ENCODE measurements around the gene PLIN3. TPM values are rescaled to one million over a fixed set of nuclear protein-coding genes. Genes with fewer than 3 reads are reported as not detected.

PLIN3 gene
- total and polyA plus RNA-seq, 9 of the 15 experiments (the other 6 are each of a cell fraction or from before 2014, with no cell fraction given), result 7.5 to 75.6 (median 43.1) TPM

- TF ChIP-seq, protein P1, sequence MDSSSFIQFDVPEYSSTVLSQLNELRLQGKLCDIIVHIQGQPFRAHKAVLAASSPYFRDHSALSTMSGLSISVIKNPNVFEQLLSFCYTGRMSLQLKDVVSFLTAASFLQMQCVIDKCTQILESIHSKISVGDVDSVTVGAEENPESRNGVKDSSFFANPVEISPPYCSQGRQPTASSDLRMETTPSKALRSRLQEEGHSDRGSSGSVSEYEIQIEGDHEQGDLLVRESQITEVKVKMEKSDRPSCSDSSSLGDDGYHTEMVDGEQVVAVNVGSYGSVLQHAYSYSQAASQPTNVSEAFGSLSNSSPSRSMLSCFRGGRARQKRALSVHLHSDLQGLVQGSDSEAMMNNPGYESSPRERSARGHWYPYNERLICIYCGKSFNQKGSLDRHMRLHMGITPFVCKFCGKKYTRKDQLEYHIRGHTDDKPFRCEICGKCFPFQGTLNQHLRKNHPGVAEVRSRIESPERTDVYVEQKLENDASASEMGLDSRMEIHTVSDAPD (CRISPR knock-in tag; IDR thresholded peaks at IDR 0.05), result no peak
- TF ChIP-seq NFRKB (IDR thresholded peaks at IDR 0.05; ENCODE audit: low read depth), result peak; percentile 98
- TF ChIP-seq, protein P2, sequence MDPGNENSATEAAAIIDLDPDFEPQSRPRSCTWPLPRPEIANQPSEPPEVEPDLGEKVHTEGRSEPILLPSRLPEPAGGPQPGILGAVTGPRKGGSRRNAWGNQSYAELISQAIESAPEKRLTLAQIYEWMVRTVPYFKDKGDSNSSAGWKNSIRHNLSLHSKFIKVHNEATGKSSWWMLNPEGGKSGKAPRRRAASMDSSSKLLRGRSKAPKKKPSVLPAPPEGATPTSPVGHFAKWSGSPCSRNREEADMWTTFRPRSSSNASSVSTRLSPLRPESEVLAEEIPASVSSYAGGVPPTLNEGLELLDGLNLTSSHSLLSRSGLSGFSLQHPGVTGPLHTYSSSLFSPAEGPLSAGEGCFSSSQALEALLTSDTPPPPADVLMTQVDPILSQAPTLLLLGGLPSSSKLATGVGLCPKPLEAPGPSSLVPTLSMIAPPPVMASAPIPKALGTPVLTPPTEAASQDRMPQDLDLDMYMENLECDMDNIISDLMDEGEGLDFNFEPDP (CRISPR knock-in tag; IDR thresholded peaks at IDR 0.05), result no peak
- no peak for TF ChIP-seq CBFA2T2 (conservative IDR thresholded peaks at IDR 0.05)
- no peak for TF ChIP-seq TCF7L2 (IDR thresholded peaks at IDR 0.05; ENCODE audit: low read depth, low read length)
- no peak for TF ChIP-seq CEBPB (tag; IDR thresholded peaks at IDR 0.05)
- peak; percentile 75 to 88 for TF ChIP-seq MAZ (CRISPR knock-in tag; conservative IDR thresholded peaks at IDR 0.05 in 1 of 2, IDR thresholded peaks at IDR 0.05 in 1 of 2)
- no peak for TF ChIP-seq HLTF (IDR thresholded peaks at IDR 0.05)
- TF ChIP-seq ZNF140 (CRISPR knock-in tag; IDR thresholded peaks at IDR 0.05), result no peak
- no peak for TF ChIP-seq ZNF3 (CRISPR knock-in tag; IDR thresholded peaks at IDR 0.05)
- TF ChIP-seq PHTF2 (CRISPR knock-in tag; IDR thresholded peaks at IDR 0.05), result 0 out of 2 replicates have a peak, but pooled peaks have one; percentile 63
- no peak for TF ChIP-seq ARID1B (IDR thresholded peaks at IDR 0.05)
- TF ChIP-seq, protein P3, sequence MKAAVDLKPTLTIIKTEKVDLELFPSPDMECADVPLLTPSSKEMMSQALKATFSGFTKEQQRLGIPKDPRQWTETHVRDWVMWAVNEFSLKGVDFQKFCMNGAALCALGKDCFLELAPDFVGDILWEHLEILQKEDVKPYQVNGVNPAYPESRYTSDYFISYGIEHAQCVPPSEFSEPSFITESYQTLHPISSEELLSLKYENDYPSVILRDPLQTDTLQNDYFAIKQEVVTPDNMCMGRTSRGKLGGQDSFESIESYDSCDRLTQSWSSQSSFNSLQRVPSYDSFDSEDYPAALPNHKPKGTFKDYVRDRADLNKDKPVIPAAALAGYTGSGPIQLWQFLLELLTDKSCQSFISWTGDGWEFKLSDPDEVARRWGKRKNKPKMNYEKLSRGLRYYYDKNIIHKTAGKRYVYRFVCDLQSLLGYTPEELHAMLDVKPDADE (conservative IDR thresholded peaks at IDR 0.05; ENCODE audit: control insufficient read depth, low read depth, low read length), result peak; percentile 100
- no peak for TF ChIP-seq NCOA2 (IDR thresholded peaks at IDR 0.05; ENCODE audit: partially characterized antibody in 2 of 2)
- TF ChIP-seq ASH1L (IDR thresholded peaks at IDR 0.05; ENCODE audit: borderline replicate concordance, low read depth, partially characterized antibody), result peak; percentile 91
- no peak for TF ChIP-seq ZNF121 (CRISPR knock-in tag; conservative IDR thresholded peaks at IDR 0.05)
- TF ChIP-seq ZFP30 (CRISPR knock-in tag; IDR thresholded peaks at IDR 0.05; ENCODE audit: borderline replicate concordance), result no peak
- no peak for TF ChIP-seq POLR2AphosphoS2 (IDR thresholded peaks at IDR 0.05; ENCODE audit: low read length)
- TF ChIP-seq DDX20 (tag; IDR thresholded peaks at IDR 0.05; ENCODE audit: low read depth), result peak; percentile 63; the same call in 1 of the 2 replicates
- TF ChIP-seq ZNF133 (CRISPR knock-in tag; IDR thresholded peaks at IDR 0.05), result no peak
- TF ChIP-seq NR2F6 (CRISPR knock-in tag; IDR thresholded peaks at IDR 0.05), result no peak
- no peak for TF ChIP-seq BRD9 (IDR thresholded peaks at IDR 0.05; ENCODE audit: low read depth, partially characterized antibody)
- no peak for TF ChIP-seq ZNF696 (CRISPR knock-in tag; conservative IDR thresholded peaks at IDR 0.05)
- no peak for TF ChIP-seq ZNF347 (CRISPR knock-in tag; IDR thresholded peaks at IDR 0.05; ENCODE audit: low read depth)
Measured at GRCh38 chr19:4791183-4792018, 76.1 kb downstream of the PLIN3 start, which contains the start of gene FEM1A (continued).

All from K562 (cell line).